Measurements from ENCODE around the gene SPATA3.

GRCh38 chr2:230991598-230991997 lies 4.3 kb upstream of the SPATA3 start:
- TF ChIP-seq RAD51 (IDR thresholded peaks at IDR 0.05; ENCODE audit: borderline replicate concordance) (no peak), ZNF619 (CRISPR knock-in tag; IDR thresholded peaks at IDR 0.05) (no peak), POLR2AphosphoS5 (IDR thresholded peaks at IDR 0.05; ENCODE audit: low read depth, low read length) (no peak), ZBTB2 (CRISPR knock-in tag; IDR thresholded peaks at IDR 0.05; ENCODE audit: low read depth) (no peak)
